ENCODE measurements around the gene COX6B2.

DNA sequence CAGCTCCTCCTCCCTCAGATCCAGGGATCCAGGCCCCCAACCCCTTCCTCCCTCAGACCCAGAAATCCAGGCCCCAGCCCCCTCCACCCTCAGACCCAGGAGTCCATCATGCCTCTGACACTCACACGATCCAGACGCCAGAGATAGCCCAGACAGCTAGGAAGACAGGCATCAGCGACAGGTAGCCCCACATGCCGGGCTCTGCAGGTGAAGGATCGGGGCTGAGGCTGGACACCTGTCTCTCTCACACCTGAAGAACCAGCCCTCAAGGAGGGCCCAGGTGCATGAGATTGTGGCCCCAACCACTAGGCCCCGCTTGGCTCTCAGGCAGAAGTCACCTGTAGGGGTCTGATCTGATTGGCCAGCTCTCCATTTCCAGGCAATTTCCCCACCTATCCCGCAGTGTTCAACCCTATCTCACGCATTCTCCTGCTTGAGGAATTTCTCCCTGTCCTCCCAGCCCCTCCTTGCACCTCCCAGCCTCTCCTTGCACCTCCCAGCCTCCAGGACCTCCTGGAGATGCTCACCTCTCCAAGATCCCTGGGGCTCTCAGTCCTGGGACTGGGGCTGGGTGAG, 33.6 kb downstream of the COX6B2 start:
- TF ChIP-seq, protein P1, sequence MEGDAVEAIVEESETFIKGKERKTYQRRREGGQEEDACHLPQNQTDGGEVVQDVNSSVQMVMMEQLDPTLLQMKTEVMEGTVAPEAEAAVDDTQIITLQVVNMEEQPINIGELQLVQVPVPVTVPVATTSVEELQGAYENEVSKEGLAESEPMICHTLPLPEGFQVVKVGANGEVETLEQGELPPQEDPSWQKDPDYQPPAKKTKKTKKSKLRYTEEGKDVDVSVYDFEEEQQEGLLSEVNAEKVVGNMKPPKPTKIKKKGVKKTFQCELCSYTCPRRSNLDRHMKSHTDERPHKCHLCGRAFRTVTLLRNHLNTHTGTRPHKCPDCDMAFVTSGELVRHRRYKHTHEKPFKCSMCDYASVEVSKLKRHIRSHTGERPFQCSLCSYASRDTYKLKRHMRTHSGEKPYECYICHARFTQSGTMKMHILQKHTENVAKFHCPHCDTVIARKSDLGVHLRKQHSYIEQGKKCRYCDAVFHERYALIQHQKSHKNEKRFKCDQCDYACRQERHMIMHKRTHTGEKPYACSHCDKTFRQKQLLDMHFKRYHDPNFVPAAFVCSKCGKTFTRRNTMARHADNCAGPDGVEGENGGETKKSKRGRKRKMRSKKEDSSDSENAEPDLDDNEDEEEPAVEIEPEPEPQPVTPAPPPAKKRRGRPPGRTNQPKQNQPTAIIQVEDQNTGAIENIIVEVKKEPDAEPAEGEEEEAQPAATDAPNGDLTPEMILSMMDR (conservative IDR thresholded peaks at IDR 0.05; ENCODE audit: low read depth, low read length), result no peak
- TF ChIP-seq EZH2phosphoT487 (IDR thresholded peaks at IDR 0.05; ENCODE audit: borderline replicate concordance, low read length) (no peak), EZH2 (IDR thresholded peaks at IDR 0.05; ENCODE audit: low read length, unreplicated experiment) (no peak)

Data from PC-3 (cell line).